ENCODE data around the gene UQCR11.

UQCR11 gene

DNA sequence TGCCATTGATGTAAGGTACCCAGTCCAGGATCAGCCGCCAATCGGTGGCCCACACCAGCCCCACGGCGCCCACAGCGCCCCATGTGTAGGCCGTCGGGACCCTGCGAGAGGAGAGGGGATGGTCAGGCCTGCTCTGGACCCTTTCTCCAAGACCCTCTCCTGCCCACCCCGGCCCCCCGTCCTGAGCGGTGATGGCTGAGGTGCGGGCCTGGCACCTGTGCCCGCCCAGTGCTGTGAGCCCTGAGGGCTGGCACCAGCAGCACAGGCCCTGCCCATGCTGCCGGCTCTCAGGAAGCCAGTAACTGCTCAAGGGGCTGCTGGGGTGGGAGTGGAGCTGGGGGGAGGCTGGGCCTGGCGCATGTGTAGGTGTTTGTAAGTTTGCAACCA lies 5.8 kb downstream of the UQCR11 start:
- no peak for DNase-seq (ENCODE audit: low read depth)
- H3K4me3 ChIP-seq (ENCODE audit: low read depth, low read length): no peak overlapping the region
- TF ChIP-seq, protein P1, sequence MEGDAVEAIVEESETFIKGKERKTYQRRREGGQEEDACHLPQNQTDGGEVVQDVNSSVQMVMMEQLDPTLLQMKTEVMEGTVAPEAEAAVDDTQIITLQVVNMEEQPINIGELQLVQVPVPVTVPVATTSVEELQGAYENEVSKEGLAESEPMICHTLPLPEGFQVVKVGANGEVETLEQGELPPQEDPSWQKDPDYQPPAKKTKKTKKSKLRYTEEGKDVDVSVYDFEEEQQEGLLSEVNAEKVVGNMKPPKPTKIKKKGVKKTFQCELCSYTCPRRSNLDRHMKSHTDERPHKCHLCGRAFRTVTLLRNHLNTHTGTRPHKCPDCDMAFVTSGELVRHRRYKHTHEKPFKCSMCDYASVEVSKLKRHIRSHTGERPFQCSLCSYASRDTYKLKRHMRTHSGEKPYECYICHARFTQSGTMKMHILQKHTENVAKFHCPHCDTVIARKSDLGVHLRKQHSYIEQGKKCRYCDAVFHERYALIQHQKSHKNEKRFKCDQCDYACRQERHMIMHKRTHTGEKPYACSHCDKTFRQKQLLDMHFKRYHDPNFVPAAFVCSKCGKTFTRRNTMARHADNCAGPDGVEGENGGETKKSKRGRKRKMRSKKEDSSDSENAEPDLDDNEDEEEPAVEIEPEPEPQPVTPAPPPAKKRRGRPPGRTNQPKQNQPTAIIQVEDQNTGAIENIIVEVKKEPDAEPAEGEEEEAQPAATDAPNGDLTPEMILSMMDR (conservative IDR thresholded peaks at IDR 0.05; ENCODE audit: low read depth, low read length): no peak

DNA sequence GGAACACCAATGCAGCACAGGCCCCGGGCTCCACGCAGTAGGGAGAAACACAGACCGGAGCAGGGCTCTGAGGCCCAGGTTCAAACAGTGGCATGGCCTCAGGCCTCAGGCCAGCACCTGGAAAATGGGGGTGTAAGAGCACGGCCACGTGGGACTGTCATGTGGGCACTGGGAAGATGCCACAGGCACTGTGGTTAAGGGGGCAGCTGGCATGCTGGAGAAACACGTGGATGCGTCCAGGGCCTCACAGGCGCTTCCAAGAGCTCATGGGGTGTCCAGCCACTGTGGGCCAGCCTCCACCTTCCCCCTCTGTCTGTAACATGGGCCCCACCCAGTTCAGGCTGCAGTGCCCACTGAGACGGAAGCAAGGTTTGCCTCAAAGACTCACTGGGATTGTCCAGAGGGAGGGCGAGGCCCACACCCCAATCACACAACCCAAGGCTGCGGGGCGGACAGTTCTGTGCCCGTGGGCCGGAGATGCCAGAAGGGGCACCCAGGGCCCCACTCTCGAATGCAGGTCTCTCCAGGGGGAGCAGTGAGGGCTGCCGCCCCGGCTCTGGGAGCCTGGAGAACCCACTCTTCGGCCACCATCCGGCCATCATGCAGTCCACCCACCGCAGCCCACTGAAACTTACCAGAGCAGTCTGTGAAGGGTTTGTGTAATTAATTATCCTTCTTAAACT lies 6.3 kb downstream of the UQCR11 start:
- no peak overlapping the region for H3K4me3 ChIP-seq (ENCODE audit: low read depth, low read length)
- TF ChIP-seq, protein P1 (conservative IDR thresholded peaks at IDR 0.05; ENCODE audit: low read depth, low read length): no peak
- no peak for DNase-seq (ENCODE audit: low read depth)

DNA sequence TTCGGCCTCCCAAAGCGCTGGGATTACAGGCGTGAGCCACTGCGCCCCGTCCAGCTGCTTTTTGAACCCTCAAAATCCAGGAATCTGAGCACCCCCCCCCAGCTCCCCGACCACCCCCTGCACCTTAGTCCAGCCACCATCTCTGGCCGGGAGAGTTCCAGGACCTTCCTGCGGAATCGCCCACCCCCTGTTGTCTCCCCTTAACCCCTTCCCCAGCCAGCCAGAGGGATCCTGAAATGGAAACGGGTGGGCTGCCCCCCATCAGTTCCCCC lies 11.8 kb downstream of the UQCR11 start:
- H3K4me3 ChIP-seq (ENCODE audit: low read depth, low read length): peak overlapping the region; percentile 90
- no peak for DNase-seq (ENCODE audit: low read depth)
- TF ChIP-seq, protein P1 (conservative IDR thresholded peaks at IDR 0.05; ENCODE audit: low read depth, low read length): no peak

DNA sequence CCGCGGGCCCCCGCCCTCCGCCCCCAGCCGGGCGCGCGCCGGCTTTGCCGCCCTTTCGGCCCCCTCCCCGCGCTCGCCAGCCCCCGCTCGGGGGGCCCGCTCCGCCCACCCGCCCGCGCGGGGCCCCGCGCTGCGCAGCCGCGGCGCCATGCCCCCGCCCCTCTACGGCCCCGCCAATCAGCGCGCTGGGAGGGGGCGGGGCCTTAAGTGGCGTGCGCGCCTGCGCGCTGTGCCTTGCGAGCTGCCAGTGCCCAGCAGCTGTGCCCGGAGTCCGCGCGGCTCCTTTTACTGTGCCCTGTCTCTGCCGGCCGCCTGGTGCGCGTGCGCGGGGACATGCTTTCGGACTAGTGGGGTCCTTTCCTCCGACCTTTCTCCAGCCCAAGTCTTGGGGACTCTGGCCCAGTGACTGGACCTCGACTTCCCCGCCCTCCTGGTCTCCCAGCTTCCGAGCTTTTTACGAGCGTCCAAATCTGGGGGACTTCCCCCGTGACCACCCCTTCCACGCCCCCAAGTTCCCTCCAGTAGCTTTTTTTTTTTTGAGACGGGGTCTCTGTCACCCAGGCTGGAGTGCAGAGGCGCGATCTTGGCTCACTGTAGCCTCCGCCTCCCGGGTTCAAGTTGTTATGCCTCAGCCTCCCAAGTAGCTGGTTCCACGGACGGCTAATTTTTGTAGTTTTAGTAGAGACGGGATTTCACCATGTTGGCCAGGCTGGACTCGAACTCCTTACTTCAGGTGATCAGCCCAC lies 12.3 kb downstream of the UQCR11 start, which contains the start of gene MBD3:
Gene MBD3, minus strand, starts transcription at position 111 of the 746 bp plus-strand sequence. CDS start 234 bp downstream, outside the sequence.
- peak within 1 kb of the TSS; percentile 90 for H3K4me3 ChIP-seq (ENCODE audit: low read depth, low read length)
- DNase-seq (ENCODE audit: low read depth): peak; percentile 94
- TF ChIP-seq, protein P1 (conservative IDR thresholded peaks at IDR 0.05; ENCODE audit: low read depth, low read length): no peak

DNA sequence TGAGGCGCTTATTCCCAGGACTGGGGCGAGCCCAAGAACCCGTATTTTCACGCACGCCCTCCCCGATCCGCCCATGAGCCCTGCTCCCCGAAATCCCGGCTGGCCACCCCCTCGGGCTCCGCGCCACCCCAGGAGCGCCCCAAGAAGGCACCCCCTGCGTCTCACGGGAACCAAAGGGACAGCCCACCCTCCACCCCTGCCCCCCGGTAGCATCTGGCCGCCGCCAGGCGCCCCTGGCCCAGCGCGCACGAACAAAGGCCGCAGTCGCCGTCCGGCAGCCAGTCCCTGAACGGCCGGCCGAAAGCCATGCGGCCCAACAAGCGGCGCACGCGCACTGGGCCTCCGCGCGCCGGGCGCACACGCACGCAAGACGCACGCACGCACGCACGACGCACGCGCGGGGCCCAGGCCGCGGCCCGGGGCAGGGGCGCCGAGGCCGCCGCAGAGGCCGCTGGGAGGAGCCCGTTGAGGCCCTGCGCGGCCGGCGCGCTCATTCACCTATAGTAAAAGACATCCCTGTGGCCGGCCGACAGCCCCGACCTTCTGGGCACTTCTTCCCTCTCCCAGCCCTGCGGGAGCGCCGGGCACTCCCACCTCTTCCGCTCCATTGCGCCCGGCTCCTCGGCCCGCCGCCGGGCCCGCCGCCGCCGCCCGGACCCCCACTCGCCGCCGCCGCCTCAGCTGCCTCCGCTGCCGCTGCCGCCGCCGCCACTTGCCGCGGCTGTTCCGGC lies 13.1 kb downstream of the UQCR11 start:
- DNase-seq (ENCODE audit: low read depth): peak; percentile 92
- TF ChIP-seq, protein P1 (conservative IDR thresholded peaks at IDR 0.05; ENCODE audit: low read depth, low read length): no peak
- H3K4me3 ChIP-seq (ENCODE audit: low read depth, low read length): peak overlapping the region; percentile 90

DNA sequence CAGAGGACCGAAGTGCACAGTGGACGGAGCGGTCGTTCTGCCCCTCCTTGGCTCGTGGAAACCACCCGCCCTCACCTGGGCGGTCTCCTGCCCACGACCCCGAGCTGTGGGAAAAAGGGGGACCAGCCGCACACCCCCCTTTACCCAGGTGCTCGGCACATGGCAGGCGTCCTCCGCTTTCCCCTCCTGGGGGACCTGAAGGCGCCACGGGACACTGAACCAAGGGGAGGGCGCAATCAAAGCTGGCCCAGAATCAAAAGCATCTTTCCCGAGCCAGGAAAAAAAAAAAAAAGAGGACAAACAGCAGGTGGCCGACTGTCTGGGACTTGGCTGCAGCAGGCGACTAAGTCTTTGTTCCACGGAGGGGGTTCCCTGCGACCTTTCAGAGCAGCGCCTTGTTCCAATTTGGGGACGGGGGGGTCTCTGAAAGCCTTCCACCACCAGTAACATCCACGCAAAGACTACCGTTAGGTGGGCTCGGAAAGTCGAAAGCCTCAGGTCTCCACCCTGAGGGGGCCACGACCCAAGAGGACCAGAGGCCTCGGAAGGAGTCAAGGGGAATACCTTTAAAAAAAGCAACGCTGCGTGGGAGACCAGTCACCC lies 13.7 kb downstream of the UQCR11 start:
- TF ChIP-seq, protein P1 (conservative IDR thresholded peaks at IDR 0.05; ENCODE audit: low read depth, low read length): no peak
- peak overlapping the region; percentile 90 for H3K4me3 ChIP-seq (ENCODE audit: low read depth, low read length)
- DNase-seq (ENCODE audit: low read depth): no peak

Measured in choroid plexus epithelial cell (primary cell).